NB4 (cell line): ENCODE measurements around the gene TMA7.

Experiments
- CTCF ChIP-seq: IDR thresholded peaks from one replicate; pipeline ENCODE4 v1.5.1; 2012; ENCODE audit warnings: low read depth, low read length
- MAX ChIP-seq: IDR thresholded peaks from 2 replicates; pipeline ENCODE4 v1.6.1; 2011; ENCODE audit warnings: low read depth, low read length
- MYC ChIP-seq: IDR thresholded peaks from 2 replicates; pipeline ENCODE4 v1.6.1; 2011; ENCODE audit warnings: low read depth, low read length
- POLR2A ChIP-seq: IDR thresholded peaks from 2 replicates; pipeline ENCODE4 v1.6.1; 2011; ENCODE audit warnings: mild to moderate bottlenecking; ENCODE audit not compliant: insufficient read length; ENCODE audit errors: extremely low read depth

GRCh38 chr3:48473617-48473952 is 33.5 kb downstream of the TMA7 start:
- TF ChIP-seq MYC (no peak), CTCF (no peak), POLR2A (no peak), MAX (no peak)
